ENCODE results near the gene AKT3.

DNA sequence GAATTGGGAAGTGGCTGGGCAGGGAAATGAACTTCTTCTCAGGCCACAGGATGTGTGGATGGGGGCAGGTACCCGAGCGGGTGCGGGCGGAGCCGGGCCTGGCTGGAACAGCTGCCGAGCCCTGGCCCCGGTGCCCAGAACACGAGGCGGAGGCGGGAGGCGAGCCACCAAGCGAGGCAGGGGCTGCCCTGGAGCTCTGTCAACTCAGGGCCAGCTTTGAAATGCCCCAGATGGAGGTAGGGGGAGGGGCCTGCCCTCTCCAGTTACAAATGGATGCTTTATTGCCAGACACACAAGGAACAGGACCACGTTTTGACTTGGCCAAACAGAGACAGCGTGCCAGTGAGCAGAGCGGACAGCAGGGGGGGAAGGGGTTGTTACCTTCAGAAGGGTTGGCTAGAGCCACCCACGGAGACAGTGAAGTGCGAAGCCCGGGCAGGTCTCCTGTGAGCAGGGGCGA, 353.8 kb downstream of the AKT3 start:
- no peak for TF ChIP-seq RAD21 (IDR thresholded peaks at IDR 0.05; ENCODE audit: low read depth)
- TF ChIP-seq EP300 (IDR thresholded peaks at IDR 0.05; ENCODE audit: borderline replicate concordance) = no peak
- TF ChIP-seq, protein P1, sequence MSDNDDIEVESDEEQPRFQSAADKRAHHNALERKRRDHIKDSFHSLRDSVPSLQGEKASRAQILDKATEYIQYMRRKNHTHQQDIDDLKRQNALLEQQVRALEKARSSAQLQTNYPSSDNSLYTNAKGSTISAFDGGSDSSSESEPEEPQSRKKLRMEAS (IDR thresholded peaks at IDR 0.05) = no peak
- TF ChIP-seq, protein P2, sequence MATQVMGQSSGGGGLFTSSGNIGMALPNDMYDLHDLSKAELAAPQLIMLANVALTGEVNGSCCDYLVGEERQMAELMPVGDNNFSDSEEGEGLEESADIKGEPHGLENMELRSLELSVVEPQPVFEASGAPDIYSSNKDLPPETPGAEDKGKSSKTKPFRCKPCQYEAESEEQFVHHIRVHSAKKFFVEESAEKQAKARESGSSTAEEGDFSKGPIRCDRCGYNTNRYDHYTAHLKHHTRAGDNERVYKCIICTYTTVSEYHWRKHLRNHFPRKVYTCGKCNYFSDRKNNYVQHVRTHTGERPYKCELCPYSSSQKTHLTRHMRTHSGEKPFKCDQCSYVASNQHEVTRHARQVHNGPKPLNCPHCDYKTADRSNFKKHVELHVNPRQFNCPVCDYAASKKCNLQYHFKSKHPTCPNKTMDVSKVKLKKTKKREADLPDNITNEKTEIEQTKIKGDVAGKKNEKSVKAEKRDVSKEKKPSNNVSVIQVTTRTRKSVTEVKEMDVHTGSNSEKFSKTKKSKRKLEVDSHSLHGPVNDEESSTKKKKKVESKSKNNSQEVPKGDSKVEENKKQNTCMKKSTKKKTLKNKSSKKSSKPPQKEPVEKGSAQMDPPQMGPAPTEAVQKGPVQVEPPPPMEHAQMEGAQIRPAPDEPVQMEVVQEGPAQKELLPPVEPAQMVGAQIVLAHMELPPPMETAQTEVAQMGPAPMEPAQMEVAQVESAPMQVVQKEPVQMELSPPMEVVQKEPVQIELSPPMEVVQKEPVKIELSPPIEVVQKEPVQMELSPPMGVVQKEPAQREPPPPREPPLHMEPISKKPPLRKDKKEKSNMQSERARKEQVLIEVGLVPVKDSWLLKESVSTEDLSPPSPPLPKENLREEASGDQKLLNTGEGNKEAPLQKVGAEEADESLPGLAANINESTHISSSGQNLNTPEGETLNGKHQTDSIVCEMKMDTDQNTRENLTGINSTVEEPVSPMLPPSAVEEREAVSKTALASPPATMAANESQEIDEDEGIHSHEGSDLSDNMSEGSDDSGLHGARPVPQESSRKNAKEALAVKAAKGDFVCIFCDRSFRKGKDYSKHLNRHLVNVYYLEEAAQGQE (IDR thresholded peaks at IDR 0.05; ENCODE audit: low read depth) = no peak
- no peak for TF ChIP-seq EGR1 (IDR thresholded peaks at IDR 0.05)
- TF ChIP-seq NFIC (IDR thresholded peaks at IDR 0.05) = no peak
- no peak for TF ChIP-seq YY1 (IDR thresholded peaks at IDR 0.05; ENCODE audit: low read depth)
- TF ChIP-seq CREB1 (IDR thresholded peaks at IDR 0.05; ENCODE audit: low read depth) = no peak
- TF ChIP-seq CEBPB (IDR thresholded peaks at IDR 0.05) = no peak
